A549 (cell line): ENCODE results near the gene OPN1SW. TPM values are rescaled to one million over a fixed set of nuclear protein-coding genes. Genes with fewer than 3 reads are reported as not detected.

ENCODE experiments used
- ATAC-seq, 2 experiments: fragments of 200-7000 bp in 1 of 2; fragments of >200 bp in 1 of 2; cut with Nextera tagmentation in 1 of 2; cut with Tn5 transposase in 1 of 2; 3 replicates each; pipeline versions ENCODE4 v1.8.0 to v1.9.1; 2018 to 2020; ENCODE audit warnings: mild to moderate bottlenecking in 1 of 2, moderate library complexity in 1 of 2
- CTCF ChIA-PET: fragments of 300-600 bp; sonication (Branson Sonifier 250); formaldehyde crosslinking; extraction: SDS; loops from one replicate; lab custom pipeline; 2021; ENCODE audit warnings: antibody characterized with exemption, inconsistent platforms; lab: Yijun Ruan, JAX
- POLR2A ChIA-PET: fragments of 350-600 bp; formaldehyde crosslinking; extraction: SDS; loops from one replicate; lab custom pipeline; 2021; ENCODE audit warnings: antibody characterized with exemption, inconsistent platforms; lab: Yijun Ruan, JAX
- DNase-seq, 2 experiments: peaks; one replicate each; pipeline versions ENCODE4 v3.0.0 to v3.0.0-alpha.2; 2011 to 2016; ENCODE audit warnings: low read depth in 1 of 2, low spot score in 1 of 2
- FAIRE-seq: peaks from 2 replicates; lab custom pipeline; 2011; peaks lifted over from hg19 to GRCh38; lab: Jason Lieb, UNC
- H3K27ac ChIP-seq, 2 experiments: fragments of >200 bp; sonication (Bioruptor Twin); formaldehyde crosslinking; 3 replicates each; pipeline ENCODE4 v1.5.1; 2016 to 2017
- H3K4me1 ChIP-seq: fragments of >200 bp; sonication (Bioruptor Twin); formaldehyde crosslinking; 3 replicates; pipeline ENCODE4 v1.6.1; 2016
- H3K4me2 ChIP-seq: fragments of >200 bp; sonication (Bioruptor Twin); formaldehyde crosslinking; 3 replicates; pipeline ENCODE4 v1.6.1; 2016
- H3K4me3 ChIP-seq: fragments of >200 bp; sonication (Bioruptor Twin); formaldehyde crosslinking; 3 replicates; pipeline ENCODE4 v1.5.1; 2016
- H3K9me3 ChIP-seq: fragments of >200 bp; sonication (Bioruptor Twin); formaldehyde crosslinking; 3 replicates; pipeline ENCODE4 v1.6.1; 2016
- ATOH8 ChIP-seq: fragments of 250-450 bp; sonication (Bioruptor Pico); IDR thresholded peaks from 2 replicates; pipeline ENCODE4 v1.5.0; 2020; ENCODE audit warnings: low read depth, mild to moderate bottlenecking, moderate library complexity
- CBX8 ChIP-seq: fragments of 200-600 bp; sonication (generic); IDR thresholded peaks from 2 replicates; pipeline ENCODE4 v1.6.1; 2016
- CHD2 ChIP-seq: fragments of 150-350 bp; IDR thresholded peaks from 2 replicates; pipeline ENCODE4 v1.6.1; 2014; ENCODE audit warnings: low read length; ENCODE audit not compliant: partially characterized antibody
- E2F6 ChIP-seq: IDR thresholded peaks from 2 replicates; pipeline ENCODE4 v1.6.1; 2012; ENCODE audit warnings: low read depth, borderline replicate concordance
- EP300 ChIP-seq, 2 experiments: fragments of >200 bp; sonication (Bioruptor Twin); formaldehyde crosslinking; IDR thresholded peaks; 2 replicates in 1 of 2; 3 replicates in 1 of 2; pipeline ENCODE4 v1.6.1; 2016 to 2017
- GATA3 ChIP-seq: IDR thresholded peaks from 2 replicates; pipeline ENCODE4 v1.6.1; 2012; ENCODE audit warnings: borderline replicate concordance
- HDAC2 ChIP-seq: fragments of 200-600 bp; sonication (generic); IDR thresholded peaks from 2 replicates; pipeline ENCODE4 v1.6.1; 2016
- HEYL ChIP-seq: fragments of 250-450 bp; sonication (Bioruptor Pico); IDR thresholded peaks from 2 replicates; pipeline ENCODE4 v1.8.0; 2021; ENCODE audit warnings: mild to moderate bottlenecking, moderate library complexity
- HOXB5 ChIP-seq: fragments of 250-450 bp; sonication (Bioruptor Pico); IDR thresholded peaks from 2 replicates; pipeline ENCODE4 v1.5.0; 2020; ENCODE audit warnings: mild to moderate bottlenecking, moderate library complexity
- JUNB ChIP-seq: fragments of >200 bp; sonication (Bioruptor Twin); formaldehyde crosslinking; IDR thresholded peaks from 2 replicates; pipeline ENCODE4 v1.6.1; 2016
- KDM5A ChIP-seq: fragments of 200-600 bp; sonication (generic); IDR thresholded peaks from 2 replicates; pipeline ENCODE4 v1.6.1; 2016; ENCODE audit warnings: antibody characterized with exemption, mild to moderate bottlenecking
- MAZ ChIP-seq: fragments of 150-350 bp; IDR thresholded peaks from 2 replicates; pipeline ENCODE4 v1.6.1; 2014; ENCODE audit warnings: antibody characterized with exemption, low read depth, low read length, borderline replicate concordance
- PHF8 ChIP-seq: fragments of 200-600 bp; sonication (generic); IDR thresholded peaks from 2 replicates; pipeline ENCODE4 v1.6.1; 2016; ENCODE audit warnings: low read depth, mild to moderate bottlenecking, antibody characterized with exemption, moderate library complexity, borderline replicate concordance
- POLR2A ChIP-seq: IDR thresholded peaks from 2 replicates; pipeline ENCODE4 v1.6.1; 2012; ENCODE audit warnings: mild to moderate bottlenecking, low read length
- RNF2 ChIP-seq: fragments of 200-600 bp; sonication (generic); IDR thresholded peaks from 2 replicates; pipeline ENCODE4 v1.6.1; 2016; ENCODE audit warnings: low read depth, mild to moderate bottlenecking, antibody characterized with exemption, moderate library complexity, borderline replicate concordance
- SMC3 ChIP-seq: fragments of >200 bp; sonication (Bioruptor Twin); formaldehyde crosslinking; IDR thresholded peaks from 3 replicates; pipeline ENCODE4 v1.6.1; 2018; ENCODE audit warnings: inconsistent platforms
- TFCP2L1 ChIP-seq: fragments of 250-450 bp; sonication (Bioruptor Pico); IDR thresholded peaks from 2 replicates; pipeline ENCODE4 v1.5.0; 2021; ENCODE audit warnings: mild to moderate bottlenecking
- TP53 ChIP-seq: fragments of 250-450 bp; sonication (Bioruptor Pico); IDR thresholded peaks from 2 replicates; pipeline ENCODE4 v1.5.0; 2021; ENCODE audit warnings: mild to moderate bottlenecking, moderate library complexity
- WGBS: methylation state at CpG from one replicate; pipeline ENCODE4 v1.1.6; 2017; ENCODE audit errors: missing lambda C conversion rate; 5-methylcytosine and 5-hydroxymethylcytosine counted together
- polyA plus RNA-seq, 4 experiments: library from polyadenylated mRNA; depleted of rRNA in 3 of 4; stranded (reverse); fragments of >200 nt; fragmentation: RNase III in 1 of 4; extraction: RNeasy Plus Mini Kit Qiagen cat#74134 plus additional on column Dnase treatment in 1 of 4; gene quantifications; 2 replicates in 3 of 4; 3 replicates in 1 of 4; pipeline ENCODE4 v1.2.3, GENCODE V29; 2011 to 2017
- TF ChIP-seq, protein P1 (sequence below): fragments of 450-650 bp; IDR thresholded peaks from 2 replicates; pipeline ENCODE4 v1.6.1; 2014; ENCODE audit warnings: antibody characterized with exemption
- TF ChIP-seq, protein P2 (sequence below): fragments of 200-600 bp; sonication (generic); IDR thresholded peaks from 2 replicates; pipeline ENCODE4 v1.6.1; 2016; ENCODE audit warnings: antibody characterized with exemption, mild to moderate bottlenecking, moderate library complexity
- TF ChIP-seq, protein P3 (sequence below): fragments of 250-450 bp; sonication (Bioruptor Pico); IDR thresholded peaks from 2 replicates; pipeline ENCODE4 v1.5.0; 2021; ENCODE audit warnings: mild to moderate bottlenecking, moderate library complexity, borderline replicate concordance

The OPN1SW gene
- polyA plus RNA-seq, 2 of the 4 experiments (the other 2 are of a cell fraction), result not detected

GRCh38 chr7:128755075-128755818 lies 20.3 kb downstream of the OPN1SW start:
- TF ChIP-seq JUNB (no peak), EP300 (IDR thresholded peaks at IDR 0.05) (no peak), E2F6 (no peak), CHD2 (no peak), ATOH8 (CRISPR knock-in tag) (no peak), POLR2A (no peak), TFCP2L1 (CRISPR knock-in tag) (no peak), PHF8 (no peak), KDM5A (no peak), GATA3 (no peak), RNF2 (no peak), HDAC2 (no peak), TP53 (no peak)
- H3K4me1 ChIP-seq, result no peaks in the 10 kb centered on the region
- H3K27ac ChIP-seq, result no peak overlapping the region
- FAIRE-seq (no peak), DNase-seq (no peak), ATAC-seq (no peak)
- H3K4me3 ChIP-seq, result no peak overlapping the region
- no peaks in the 10 kb centered on the region for H3K9me3 ChIP-seq
- H3K4me2 ChIP-seq, result no peak overlapping the region
- CTCF ChIA-PET, result interaction anchor here (1.0 to 1.4 kb wide), 2 partner anchors 10 to 54 kb away, joined by 3 read pairs; no protein-coding TSS in a partner anchor
- POLR2A ChIA-PET, result interaction anchor here (1.3 kb wide), 1 partner anchor 12 kb away, joined by 4 read pairs; no protein-coding TSS in a partner anchor
- 97% methylated on average over 2 of the region's 2 CpGs for WGBS

- no peak overlapping the region for H3K4me3 ChIP-seq
- no peak overlapping the region for H3K4me2 ChIP-seq
- CTCF ChIA-PET, result interaction anchor here (1.1 kb wide), 1 partner anchor 12 kb away, joined by 3 read pairs; no protein-coding TSS in a partner anchor
- H3K9me3 ChIP-seq, result no peaks in the 10 kb centered on the region
- POLR2A ChIA-PET, result no interaction called here
- DNase-seq (no peak), ATAC-seq (no peak), FAIRE-seq (no peak)
- 92% methylated on average over 1 of the region's 1 CpG for WGBS
- TF ChIP-seq GATA3, result no peak
- no peak for TF ChIP-seq CBX8
- no peak for TF ChIP-seq E2F6
- TF ChIP-seq MAZ, result no peak
- TF ChIP-seq HOXB5 (CRISPR knock-in tag), result no peak
- TF ChIP-seq, protein P1, sequence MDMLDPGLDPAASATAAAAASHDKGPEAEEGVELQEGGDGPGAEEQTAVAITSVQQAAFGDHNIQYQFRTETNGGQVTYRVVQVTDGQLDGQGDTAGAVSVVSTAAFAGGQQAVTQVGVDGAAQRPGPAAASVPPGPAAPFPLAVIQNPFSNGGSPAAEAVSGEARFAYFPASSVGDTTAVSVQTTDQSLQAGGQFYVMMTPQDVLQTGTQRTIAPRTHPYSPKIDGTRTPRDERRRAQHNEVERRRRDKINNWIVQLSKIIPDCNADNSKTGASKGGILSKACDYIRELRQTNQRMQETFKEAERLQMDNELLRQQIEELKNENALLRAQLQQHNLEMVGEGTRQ, result no peak
- TF ChIP-seq KDM5A, result no peak
- peaks cover 2% of the 10 kb centered on the region; the same call in 1 of the 3 replicates for H3K4me1 ChIP-seq
- no peak overlapping the region for H3K27ac ChIP-seq
Measured at GRCh38 chr7:128752251-128752650, 23.3 kb downstream of the OPN1SW start.

DNA sequence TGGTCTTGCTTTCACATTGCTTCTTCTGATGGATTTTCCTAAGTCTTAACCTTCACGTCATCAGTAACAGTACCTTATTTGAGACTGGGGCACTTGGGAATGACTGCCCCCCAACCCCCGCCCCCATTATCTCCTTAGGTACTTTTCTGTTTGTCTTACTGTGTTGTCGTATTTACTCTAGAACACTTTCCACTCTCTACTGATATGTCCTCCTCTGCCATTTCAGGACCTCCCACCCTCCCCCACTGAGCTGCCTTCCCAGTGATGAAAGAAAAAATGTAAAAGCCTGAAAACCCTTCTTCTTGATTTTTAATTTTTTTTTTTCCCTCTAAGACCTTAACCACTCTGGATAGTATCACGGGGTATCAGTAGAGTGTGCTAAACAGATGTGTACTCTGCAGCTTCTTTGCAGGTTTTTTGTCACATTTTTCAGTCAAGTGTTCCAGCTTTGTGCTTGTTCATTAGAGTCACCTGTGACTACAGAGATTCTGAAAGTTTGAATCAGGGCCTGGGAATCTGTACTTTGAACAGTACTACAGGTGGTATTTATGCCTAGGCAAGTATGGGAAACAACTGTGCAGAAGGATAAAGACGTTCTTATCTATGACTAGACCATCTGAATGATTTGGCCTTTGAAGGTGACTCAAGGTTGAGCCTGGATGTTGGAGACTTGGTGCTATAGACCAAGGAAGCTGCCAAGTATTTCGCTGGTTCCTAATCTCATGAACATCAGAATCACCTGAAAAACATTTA lies 28.1 kb downstream of the OPN1SW start:
- H3K4me3 ChIP-seq, result no peak overlapping the region
- H3K4me2 ChIP-seq, result no peak overlapping the region
- no peak for DNase-seq
- FAIRE-seq, result no peak
- no peak overlapping the region for H3K27ac ChIP-seq
- no peaks in the 10 kb centered on the region for H3K9me3 ChIP-seq
- WGBS, result 87% methylated on average over 6 of the region's 6 CpGs
- POLR2A ChIA-PET, result no interaction called here
- ATAC-seq, result no peak
- CTCF ChIA-PET, result interaction anchor here (0.6 to 1.2 kb wide), 3 partner anchors 12 to 136 kb away, joined by 3 read pairs; no protein-coding TSS in a partner anchor
- peaks cover 19% of the 10 kb centered on the region for H3K4me1 ChIP-seq
- TF ChIP-seq SMC3, result no peak
- TF ChIP-seq, protein P2, sequence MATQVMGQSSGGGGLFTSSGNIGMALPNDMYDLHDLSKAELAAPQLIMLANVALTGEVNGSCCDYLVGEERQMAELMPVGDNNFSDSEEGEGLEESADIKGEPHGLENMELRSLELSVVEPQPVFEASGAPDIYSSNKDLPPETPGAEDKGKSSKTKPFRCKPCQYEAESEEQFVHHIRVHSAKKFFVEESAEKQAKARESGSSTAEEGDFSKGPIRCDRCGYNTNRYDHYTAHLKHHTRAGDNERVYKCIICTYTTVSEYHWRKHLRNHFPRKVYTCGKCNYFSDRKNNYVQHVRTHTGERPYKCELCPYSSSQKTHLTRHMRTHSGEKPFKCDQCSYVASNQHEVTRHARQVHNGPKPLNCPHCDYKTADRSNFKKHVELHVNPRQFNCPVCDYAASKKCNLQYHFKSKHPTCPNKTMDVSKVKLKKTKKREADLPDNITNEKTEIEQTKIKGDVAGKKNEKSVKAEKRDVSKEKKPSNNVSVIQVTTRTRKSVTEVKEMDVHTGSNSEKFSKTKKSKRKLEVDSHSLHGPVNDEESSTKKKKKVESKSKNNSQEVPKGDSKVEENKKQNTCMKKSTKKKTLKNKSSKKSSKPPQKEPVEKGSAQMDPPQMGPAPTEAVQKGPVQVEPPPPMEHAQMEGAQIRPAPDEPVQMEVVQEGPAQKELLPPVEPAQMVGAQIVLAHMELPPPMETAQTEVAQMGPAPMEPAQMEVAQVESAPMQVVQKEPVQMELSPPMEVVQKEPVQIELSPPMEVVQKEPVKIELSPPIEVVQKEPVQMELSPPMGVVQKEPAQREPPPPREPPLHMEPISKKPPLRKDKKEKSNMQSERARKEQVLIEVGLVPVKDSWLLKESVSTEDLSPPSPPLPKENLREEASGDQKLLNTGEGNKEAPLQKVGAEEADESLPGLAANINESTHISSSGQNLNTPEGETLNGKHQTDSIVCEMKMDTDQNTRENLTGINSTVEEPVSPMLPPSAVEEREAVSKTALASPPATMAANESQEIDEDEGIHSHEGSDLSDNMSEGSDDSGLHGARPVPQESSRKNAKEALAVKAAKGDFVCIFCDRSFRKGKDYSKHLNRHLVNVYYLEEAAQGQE, result no peak
- TF ChIP-seq, protein P1, result no peak
- TF ChIP-seq, protein P3, sequence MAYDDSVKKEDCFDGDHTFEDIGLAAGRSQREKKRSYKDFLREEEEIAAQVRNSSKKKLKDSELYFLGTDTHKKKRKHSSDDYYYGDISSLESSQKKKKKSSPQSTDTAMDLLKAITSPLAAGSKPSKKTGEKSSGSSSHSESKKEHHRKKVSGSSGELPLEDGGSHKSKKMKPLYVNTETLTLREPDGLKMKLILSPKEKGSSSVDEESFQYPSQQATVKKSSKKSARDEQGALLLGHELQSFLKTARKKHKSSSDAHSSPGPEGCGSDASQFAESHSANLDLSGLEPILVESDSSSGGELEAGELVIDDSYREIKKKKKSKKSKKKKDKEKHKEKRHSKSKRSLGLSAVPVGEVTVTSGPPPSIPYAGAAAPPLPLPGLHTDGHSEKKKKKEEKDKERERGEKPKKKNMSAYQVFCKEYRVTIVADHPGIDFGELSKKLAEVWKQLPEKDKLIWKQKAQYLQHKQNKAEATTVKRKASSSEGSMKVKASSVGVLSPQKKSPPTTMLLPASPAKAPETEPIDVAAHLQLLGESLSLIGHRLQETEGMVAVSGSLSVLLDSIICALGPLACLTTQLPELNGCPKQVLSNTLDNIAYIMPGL (CRISPR knock-in tag), result no peak
- TF ChIP-seq HEYL (CRISPR knock-in tag), result no peak
